A673 (cell line): ENCODE data around the gene PRR15L. TPM values are rescaled to one million over a fixed set of nuclear protein-coding genes. Genes with fewer than 3 reads are reported as not detected.

ENCODE experiments used
- BruUV-seq: library from RNA; stranded (reverse); fragments of 400-500 nt; replicated peaks from 2 replicates; lab custom pipeline; 2021; lab: Mats Ljungman, UMichigan
- CTCF ChIA-PET: fragments of 300-600 bp; sonication (Branson Sonifier 250); formaldehyde crosslinking; loops from one replicate; lab custom pipeline; 2022; ENCODE audit warnings: antibody characterized with exemption; lab: Charles Lee
- POLR2A ChIA-PET: fragments of 300-600 bp; sonication (Branson Sonifier 250); formaldehyde crosslinking; loops from one replicate; lab custom pipeline; 2022; ENCODE audit warnings: antibody characterized with exemption; ENCODE audit not compliant: low non-redundant PET; lab: Charles Lee
- DNase-seq: peaks from one replicate; pipeline ENCODE4 v3.0.0-alpha.2; 2015; ENCODE audit warnings: low spot score
- H3K27ac ChIP-seq: fragments of 200-600 bp; sonication (generic); 2 replicates; pipeline ENCODE4 v1.5.1; 2016; ENCODE audit warnings: mixed run types, low read depth, mild to moderate bottlenecking, mixed read lengths, antibody characterized with exemption, low read length; ENCODE audit not compliant: poor library complexity, severe bottlenecking
- H3K27me3 ChIP-seq: fragments of 200-600 bp; sonication (generic); replicated peaks from 2 replicates; pipeline ENCODE4 v1.6.1; 2017; ENCODE audit warnings: mixed run types, low read depth, mild to moderate bottlenecking, mixed read lengths, antibody characterized with exemption, low read length; ENCODE audit not compliant: insufficient read depth, poor library complexity
- H3K36me3 ChIP-seq: fragments of 200-600 bp; sonication (generic); 2 replicates; pipeline ENCODE4 v1.6.1; 2016; ENCODE audit warnings: mixed run types, mild to moderate bottlenecking, mixed read lengths, antibody characterized with exemption, low read length; ENCODE audit not compliant: insufficient read depth, poor library complexity, severe bottlenecking
- H3K4me1 ChIP-seq: fragments of 200-600 bp; sonication (generic); 2 replicates; pipeline ENCODE4 v1.6.1; 2017; ENCODE audit warnings: mixed run types, mild to moderate bottlenecking, mixed read lengths, antibody characterized with exemption, low read length; ENCODE audit not compliant: insufficient read depth, poor library complexity, severe bottlenecking
- H3K4me3 ChIP-seq: fragments of 200-600 bp; sonication (generic); 2 replicates; pipeline ENCODE4 v1.5.1; 2016; ENCODE audit warnings: low read depth, mixed run types, mild to moderate bottlenecking, mixed read lengths, low read length; ENCODE audit not compliant: poor library complexity, severe bottlenecking
- H3K9me3 ChIP-seq: fragments of 200-600 bp; sonication (generic); 2 replicates; pipeline ENCODE4 v1.6.1; 2016; ENCODE audit warnings: mixed run types, low read depth, mild to moderate bottlenecking, mixed read lengths, antibody characterized with exemption, low read length; ENCODE audit not compliant: poor library complexity, severe bottlenecking
- EZH2 ChIP-seq: fragments of 200-600 bp; sonication (generic); IDR thresholded peaks from 2 replicates; pipeline ENCODE4 v1.6.1; 2017; ENCODE audit warnings: borderline replicate concordance, low read depth, mild to moderate bottlenecking, mixed read lengths, antibody characterized with exemption, low read length; ENCODE audit not compliant: poor library complexity, severe bottlenecking
- intact Hi-C: fragments of 100-400 bp; cut with micrococcal nuclease; formaldehyde crosslinking; loops from one replicate; pipeline ENCODE4 v1.10.0; 2022; ENCODE audit not compliant: unreplicated experiment
- total RNA-seq: library from RNA; stranded (reverse); gene quantifications from 2 replicates; pipeline ENCODE4 v1.2.3, GENCODE V29; 2021
- TF ChIP-seq, protein P1 (sequence below): fragments of 300-800, 200-600 bp; sonication (generic); conservative IDR thresholded peaks from 2 replicates; pipeline ENCODE4 v1.5.1; 2017; ENCODE audit warnings: low read depth, mild to moderate bottlenecking, antibody characterized with exemption, low read length, moderate library complexity, mixed read lengths

The PRR15L gene
- total RNA-seq, 1 experiment from 2014 or later: not detected

DNA sequence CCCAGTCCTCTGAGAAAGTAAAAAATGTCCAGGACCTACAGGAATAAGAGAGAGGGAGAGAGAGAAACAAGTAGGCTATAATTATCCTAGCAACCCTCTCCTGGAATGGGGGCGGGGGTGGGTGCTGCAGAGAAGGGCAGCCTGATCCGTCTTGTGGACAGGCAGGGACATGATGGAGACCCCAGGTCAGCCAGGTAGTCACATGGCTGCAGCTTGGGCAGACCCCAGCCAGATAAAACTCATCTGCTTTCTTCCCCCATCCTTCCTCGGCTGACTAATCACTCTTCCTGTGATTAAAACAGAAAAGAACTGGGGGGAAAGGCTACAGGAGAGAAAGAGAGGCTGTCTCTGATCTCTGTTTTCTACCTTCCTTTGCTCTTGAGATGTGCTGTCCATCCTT lies 47.3 kb upstream of the PRR15L start:
- TF ChIP-seq EZH2: no peak
- TF ChIP-seq, protein P1, sequence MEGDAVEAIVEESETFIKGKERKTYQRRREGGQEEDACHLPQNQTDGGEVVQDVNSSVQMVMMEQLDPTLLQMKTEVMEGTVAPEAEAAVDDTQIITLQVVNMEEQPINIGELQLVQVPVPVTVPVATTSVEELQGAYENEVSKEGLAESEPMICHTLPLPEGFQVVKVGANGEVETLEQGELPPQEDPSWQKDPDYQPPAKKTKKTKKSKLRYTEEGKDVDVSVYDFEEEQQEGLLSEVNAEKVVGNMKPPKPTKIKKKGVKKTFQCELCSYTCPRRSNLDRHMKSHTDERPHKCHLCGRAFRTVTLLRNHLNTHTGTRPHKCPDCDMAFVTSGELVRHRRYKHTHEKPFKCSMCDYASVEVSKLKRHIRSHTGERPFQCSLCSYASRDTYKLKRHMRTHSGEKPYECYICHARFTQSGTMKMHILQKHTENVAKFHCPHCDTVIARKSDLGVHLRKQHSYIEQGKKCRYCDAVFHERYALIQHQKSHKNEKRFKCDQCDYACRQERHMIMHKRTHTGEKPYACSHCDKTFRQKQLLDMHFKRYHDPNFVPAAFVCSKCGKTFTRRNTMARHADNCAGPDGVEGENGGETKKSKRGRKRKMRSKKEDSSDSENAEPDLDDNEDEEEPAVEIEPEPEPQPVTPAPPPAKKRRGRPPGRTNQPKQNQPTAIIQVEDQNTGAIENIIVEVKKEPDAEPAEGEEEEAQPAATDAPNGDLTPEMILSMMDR: no peak
- Histone ChIP-seq H3K4me3 (no peak overlapping the region), H3K4me1 (peaks cover 57% of the 10 kb centered on the region), H3K27ac (peak overlapping the region; percentile 98), H3K9me3 (no peaks in the 10 kb centered on the region), H3K36me3 (no peaks in the 10 kb centered on the region), H3K27me3 (no peaks in the 10 kb centered on the region)
- no TSS peak for BruUV-seq
- POLR2A ChIA-PET: no interaction called here
- CTCF ChIA-PET: no interaction called here
- intact Hi-C loops: no loop called here
- DNase-seq: no peak

DNA sequence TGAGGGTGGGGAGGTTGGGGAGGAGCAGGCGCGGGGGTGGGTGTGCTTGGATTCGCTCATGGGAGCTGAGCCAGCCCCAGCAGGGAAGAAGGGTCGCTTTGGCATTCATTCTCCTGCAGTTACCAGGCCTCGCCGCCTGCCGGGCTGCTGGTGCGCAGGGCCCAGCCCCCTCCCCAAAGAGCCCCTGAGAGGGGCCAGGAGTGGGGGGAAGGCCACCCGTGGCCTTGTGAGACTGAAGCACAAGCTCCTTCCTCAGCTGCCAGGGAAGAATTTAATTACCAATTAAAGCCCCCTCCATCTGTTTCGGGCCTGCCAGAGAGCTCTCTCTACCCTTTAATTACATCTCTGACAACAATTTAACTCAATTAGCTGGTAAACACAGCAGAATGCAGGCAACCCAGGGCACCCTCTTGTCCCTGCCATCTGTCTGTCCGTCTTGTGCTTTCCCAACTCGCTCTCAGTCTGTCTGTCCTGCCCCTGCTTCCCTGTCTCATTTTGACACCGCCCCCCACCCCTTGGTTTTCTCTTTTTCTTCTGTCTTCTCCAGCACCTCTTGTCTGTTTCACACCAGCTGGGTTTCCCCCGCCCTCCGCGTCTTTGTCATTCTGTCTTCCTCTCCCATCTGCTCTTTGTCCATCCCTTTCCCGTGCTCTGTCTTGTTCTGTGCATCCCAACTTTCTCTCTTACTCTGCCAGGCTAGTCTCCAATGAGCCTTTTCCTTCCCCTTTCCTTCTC lies 45.9 kb upstream of the PRR15L start:
- no peak for TF ChIP-seq EZH2
- TF ChIP-seq, protein P1: peak; percentile 61
- H3K9me3 ChIP-seq: no peaks in the 10 kb centered on the region
- H3K27ac ChIP-seq: peak overlapping the region; percentile 98
- no peaks in the 10 kb centered on the region for H3K27me3 ChIP-seq
- H3K4me1 ChIP-seq: peaks cover 67% of the 10 kb centered on the region
- CTCF ChIA-PET: interaction anchor here (0.9 to 2.2 kb wide), 3 partner anchors 8 to 17 kb away, joined by 3 to 9 read pairs (median 6); no protein-coding TSS in a partner anchor
- intact Hi-C loops: no loop called here
- DNase-seq: peak; percentile 86
- BruUV-seq: no TSS peak
- H3K36me3 ChIP-seq: no peaks in the 10 kb centered on the region
- peak overlapping the region; percentile 6 for H3K4me3 ChIP-seq
- POLR2A ChIA-PET: no interaction called here

GRCh38 chr17:48002916-48003416 lies 45.3 kb upstream of the PRR15L start:
- no peak for TF ChIP-seq EZH2
- TF ChIP-seq, protein P1: no peak
- BruUV-seq: TSS peak; percentile 88
- no peaks in the 10 kb centered on the region for H3K36me3 ChIP-seq
- H3K27ac ChIP-seq: peak overlapping the region; percentile 98
- intact Hi-C loops: no loop called here
- H3K27me3 ChIP-seq: no peaks in the 10 kb centered on the region
- no peaks in the 10 kb centered on the region for H3K9me3 ChIP-seq
- CTCF ChIA-PET: interaction anchor here (0.5 to 2.2 kb wide), 4 partner anchors 9 to 381 kb away, joined by 3 to 13 read pairs (median 8); no protein-coding TSS in a partner anchor
- peak; percentile 97 for DNase-seq
- peak overlapping the region; percentile 6 for H3K4me3 ChIP-seq
- H3K4me1 ChIP-seq: peaks cover 67% of the 10 kb centered on the region
- POLR2A ChIA-PET: no interaction called here
